NOMO-1 (cell line): ENCODE results near the gene DNAH12.

Source experiments
- DNase-seq, 2 experiments: peaks; one replicate each; lab custom pipeline; 2025; ENCODE audit not compliant: unreplicated experiment in 2 of 2; lab: John Stamatoyannopoulos, UW

Gene DNAH12

DNA sequence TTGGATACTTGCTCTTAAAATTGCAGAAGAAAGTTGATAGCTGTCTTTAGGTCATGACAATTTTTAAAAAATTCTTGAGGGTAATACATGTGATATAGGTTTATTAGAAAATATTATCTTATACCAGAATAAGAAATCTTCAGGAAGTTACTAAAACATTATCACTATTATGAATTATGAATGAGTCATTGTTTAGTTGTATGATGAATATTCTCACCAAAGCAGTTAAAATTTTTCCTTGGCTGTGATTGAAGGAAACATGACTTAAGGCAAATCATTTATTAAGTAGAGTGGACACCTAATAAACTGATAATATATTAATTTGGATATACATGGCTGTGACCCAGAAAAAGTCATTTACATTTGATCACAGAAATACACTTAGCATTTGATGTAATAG, 286.5 kb downstream of the DNAH12 start:
- no peak for DNase-seq

DNA sequence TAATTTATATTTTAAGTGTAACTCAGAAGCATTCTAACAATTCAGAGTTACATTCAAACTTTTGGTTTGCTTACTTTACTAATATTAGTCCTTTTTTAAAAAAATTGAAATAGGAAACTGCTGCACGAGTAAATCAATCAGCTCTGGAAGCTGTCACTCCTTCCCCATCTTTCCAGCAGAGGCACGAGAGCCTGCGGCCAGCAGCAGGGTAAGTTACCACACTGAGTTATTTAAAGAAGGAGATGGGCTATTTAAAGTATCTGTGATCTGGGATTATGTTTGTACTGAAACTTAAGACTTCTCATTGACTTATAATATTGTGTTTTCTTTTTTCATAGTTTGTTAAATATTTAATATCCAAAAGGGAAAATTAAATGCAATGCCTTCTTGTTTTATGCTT, 287.3 kb downstream of the DNAH12 start:
- no peak for DNase-seq

DNA sequence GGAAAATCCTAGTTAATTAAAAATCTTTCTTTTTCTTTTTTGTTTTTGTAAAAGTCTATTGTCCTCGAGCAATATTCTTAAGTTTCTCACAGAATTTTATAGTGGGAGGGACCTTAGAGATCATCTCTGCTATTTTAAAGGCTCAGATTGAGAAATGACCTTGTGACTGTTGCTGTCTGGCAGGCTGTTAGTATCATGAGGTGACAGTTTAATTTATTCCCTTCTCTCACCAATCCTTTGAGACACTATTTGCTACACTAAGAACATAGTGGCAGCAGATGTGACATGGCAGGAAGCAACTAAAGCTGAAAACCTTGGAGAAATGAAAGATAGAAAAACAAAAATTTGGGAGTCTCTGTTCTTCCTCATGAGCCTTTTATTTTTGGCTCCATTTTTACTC, 291.7 kb downstream of the DNAH12 start:
- no peak for DNase-seq

GRCh38 chr3:57244946-57245345, 299.2 kb downstream of the DNAH12 start:
- no peak for DNase-seq
